Measurements from ENCODE around the gene CENPU.
"Not testable (repeated sequence)": the region's sequence is repeated elsewhere in the genome, so short reads cannot be mapped to it uniquely, and the experiment has no call there.

The CENPU gene

GRCh38 chr4:184668511-184669114 lies 65.3 kb downstream of the CENPU start:
- no peak overlapping the region for H3K4me3 Mint-ChIP-seq
- H3K27me3 Mint-ChIP-seq = no peaks in the 10 kb centered on the region
- peak overlapping the region; percentile 62 for H3K27ac Mint-ChIP-seq
- no peaks in the 10 kb centered on the region for H3K9me3 Mint-ChIP-seq
- peaks cover 23% of the 10 kb centered on the region for H3K4me1 Mint-ChIP-seq
- H3K36me3 Mint-ChIP-seq = peaks cover 15% of the 10 kb centered on the region

- Mint-ChIP-seq H3K36me3 (peaks cover 15% of the 10 kb centered on the region), H3K9me3 (no peaks in the 10 kb centered on the region), H3K4me3 (no peak overlapping the region), H3K4me1 (peaks cover 23% of the 10 kb centered on the region), H3K27ac (no peak overlapping the region), H3K27me3 (no peaks in the 10 kb centered on the region)
Observed at GRCh38 chr4:184668096-184668495, 65.8 kb downstream of the CENPU start.

GRCh38 chr4:184666670-184667069 lies 67.2 kb downstream of the CENPU start:
- no peaks in the 10 kb centered on the region for H3K9me3 Mint-ChIP-seq
- peaks cover 23% of the 10 kb centered on the region for H3K4me1 Mint-ChIP-seq
- H3K4me3 Mint-ChIP-seq = no peak overlapping the region
- H3K36me3 Mint-ChIP-seq = peaks cover 15% of the 10 kb centered on the region
- H3K27ac Mint-ChIP-seq = no peak overlapping the region
- H3K27me3 Mint-ChIP-seq = no peaks in the 10 kb centered on the region

GRCh38 chr4:184664445-184665210 lies 69.3 kb downstream of the CENPU start:
- Mint-ChIP-seq H3K9me3 (no peaks in the 10 kb centered on the region), H3K27ac (no peak overlapping the region), H3K36me3 (peaks cover 13% of the 10 kb centered on the region), H3K4me3 (no peak overlapping the region), H3K27me3 (no peaks in the 10 kb centered on the region), H3K4me1 (peaks cover 21% of the 10 kb centered on the region)

- H3K27ac Mint-ChIP-seq = no peak overlapping the region
- H3K36me3 Mint-ChIP-seq = peaks cover 5% of the 10 kb centered on the region
- H3K27me3 Mint-ChIP-seq = no peaks in the 10 kb centered on the region
- no peaks in the 10 kb centered on the region for H3K9me3 Mint-ChIP-seq
- no peak overlapping the region for H3K4me3 Mint-ChIP-seq
- H3K4me1 Mint-ChIP-seq = no peaks in the 10 kb centered on the region
Observed at GRCh38 chr4:184662236-184662635, 71.7 kb downstream of the CENPU start.

- H3K27ac Mint-ChIP-seq = no peak overlapping the region
- H3K9me3 Mint-ChIP-seq = no peaks in the 10 kb centered on the region
- H3K36me3 Mint-ChIP-seq = peaks cover 6% of the 10 kb centered on the region
- no peak overlapping the region for H3K4me3 Mint-ChIP-seq
- no peaks in the 10 kb centered on the region for H3K27me3 Mint-ChIP-seq
- H3K4me1 Mint-ChIP-seq = no peaks in the 10 kb centered on the region
Observed at GRCh38 chr4:184660978-184661377, 72.9 kb downstream of the CENPU start.

- H3K4me3 Mint-ChIP-seq, H3K4me1 Mint-ChIP-seq, H3K36me3 Mint-ChIP-seq, H3K27ac Mint-ChIP-seq, H3K27me3 Mint-ChIP-seq, H3K9me3 Mint-ChIP-seq: not testable (repeated sequence)
Observed at GRCh38 chr4:184657820-184658219, 76.1 kb downstream of the CENPU start.

GRCh38 chr4:184657144-184657543 lies 76.8 kb downstream of the CENPU start:
- H3K4me1 Mint-ChIP-seq = peaks cover 2% of the 10 kb centered on the region
- H3K27ac Mint-ChIP-seq = no peak overlapping the region

GRCh38 chr4:184655889-184656869 lies 77.7 kb downstream of the CENPU start:
- Mint-ChIP-seq H3K9me3 (no peaks in the 10 kb centered on the region), H3K27me3 (no peaks in the 10 kb centered on the region), H3K4me3 (no peak overlapping the region), H3K27ac (no peak overlapping the region), H3K4me1 (peaks cover 6% of the 10 kb centered on the region), H3K36me3 (peaks cover 2% of the 10 kb centered on the region)

More at GRCh38 chr4:184657144-184657543, 76.8 kb downstream of the CENPU start:
- H3K27me3 Mint-ChIP-seq = no peaks in the 10 kb centered on the region
- H3K4me3 Mint-ChIP-seq = no peak overlapping the region
- H3K36me3 Mint-ChIP-seq = peaks cover 2% of the 10 kb centered on the region
- no peaks in the 10 kb centered on the region for H3K9me3 Mint-ChIP-seq

- Mint-ChIP-seq H3K4me1 (peaks cover 16% of the 10 kb centered on the region), H3K27ac (no peak overlapping the region), H3K9me3 (no peaks in the 10 kb centered on the region), H3K36me3 (peaks cover 2% of the 10 kb centered on the region), H3K4me3 (no peak overlapping the region), H3K27me3 (no peaks in the 10 kb centered on the region)
Observed at GRCh38 chr4:184653650-184654049, 80.2 kb downstream of the CENPU start.

- not testable (repeated sequence) for H3K4me3 Mint-ChIP-seq
Observed at GRCh38 chr4:184652681-184653080, 81.2 kb downstream of the CENPU start.

GRCh38 chr4:184651899-184652298 lies 82.0 kb downstream of the CENPU start:
- Mint-ChIP-seq H3K36me3 (peaks cover 1% of the 10 kb centered on the region), H3K27ac (peak overlapping the region; percentile 38), H3K4me3 (no peak overlapping the region), H3K4me1 (peaks cover 31% of the 10 kb centered on the region), H3K9me3 (no peaks in the 10 kb centered on the region), H3K27me3 (no peaks in the 10 kb centered on the region)

More at GRCh38 chr4:184652681-184653080, 81.2 kb downstream of the CENPU start:
- H3K36me3 Mint-ChIP-seq, H3K9me3 Mint-ChIP-seq, H3K27me3 Mint-ChIP-seq, H3K27ac Mint-ChIP-seq: not testable (repeated sequence)
- peaks cover 23% of the 10 kb centered on the region for H3K4me1 Mint-ChIP-seq

GRCh38 chr4:184649971-184650855 lies 83.7 kb downstream of the CENPU start:
- no peaks in the 10 kb centered on the region for H3K27me3 Mint-ChIP-seq
- H3K36me3 Mint-ChIP-seq = peaks cover 3% of the 10 kb centered on the region
- H3K4me3 Mint-ChIP-seq = peak overlapping the region; percentile 84
- peaks cover 47% of the 10 kb centered on the region for H3K4me1 Mint-ChIP-seq
- H3K9me3 Mint-ChIP-seq = no peaks in the 10 kb centered on the region
- peak overlapping the region; percentile 80 for H3K27ac Mint-ChIP-seq

- peaks cover 5% of the 10 kb centered on the region for H3K36me3 Mint-ChIP-seq
- H3K4me3 Mint-ChIP-seq = peak within 1 kb of the TSS; percentile 97
- peak within 1 kb of the TSS; percentile 95 for H3K27ac Mint-ChIP-seq
- peaks cover 55% of the 10 kb centered on the region for H3K4me1 Mint-ChIP-seq
- H3K9me3 Mint-ChIP-seq = no peaks in the 10 kb centered on the region
- H3K27me3 Mint-ChIP-seq = no peaks in the 10 kb centered on the region
Observed at GRCh38 chr4:184649026-184649970, 84.6 kb downstream of the CENPU start, which contains the start of the genes CASP3 and PRIMPOL. CASP3 (minus strand) TSS chr4:184649447; CDS start chr4:184638453, 10,994 bp downstream. PRIMPOL (plus strand) TSS chr4:184649738; CDS start chr4:184657141, 7,403 bp downstream.

Measured in activated naive CD4-positive, alpha-beta T cell treated with anti-CD3 and anti-CD28 coated beads, Interleukin-2, amount 50 U/mL, for 24 hours (primary cell).